ENCODE data around the gene SLC39A9. TPM values are rescaled to one million over a fixed set of nuclear protein-coding genes. Genes with fewer than 3 reads are reported as not detected.
A peak's percentile ranks its signal among the peaks of the same experiment; 100 is the strongest.

SLC39A9 gene
- total RNA-seq, 1 experiment from 2014 or later, result 39.8 TPM

- no peaks in the 10 kb centered on the region for H3K9me3 ChIP-seq (ENCODE audit: control insufficient read depth, low read depth, low read length)
- H3T11ph ChIP-seq (ENCODE audit: low read length), result no peak overlapping the region
- H3K9ac ChIP-seq (ENCODE audit: extremely low read depth, insufficient read length, low read length), result no peak overlapping the region
- WGBS (ENCODE audit: extremely low coverage, insufficient read length, low lambda C conversion rate), result no CpG with 5 or more reads among the region's 5 CpGs
- no peak overlapping the region for H3K14ac ChIP-seq (ENCODE audit: insufficient read depth, low read length)
- no peak overlapping the region for H3K4ac ChIP-seq (ENCODE audit: low read depth, low read length)
- Mint-ChIP-seq H3K4me1 (peaks cover 9 to 13% of the 10 kb centered on the region in 2 experiments; a peak in 3 of 4 replicates), H3K9me3 (peaks cover 3 to 7% of the 10 kb centered on the region in 2 experiments; a peak in 3 of 5 replicates), H3K27me3 (ENCODE audit: low read depth) (peaks cover 74% of the 10 kb centered on the region), H3K4me3 (peak overlapping the region in 1 of 2 experiments; percentile 32; a peak in 1 of 5 replicates), H3K36me3 (ENCODE audit: insufficient read depth in 1 of 3, low read depth in 3 of 3) (peaks cover 0 to 6% (median 5%) of the 10 kb centered on the region in 3 experiments; a peak in 3 of 7 replicates), H3K27ac (no peak overlapping the region)
- H3K27me3 ChIP-seq (ENCODE audit: insufficient read depth, low read length), result peaks cover 33% of the 10 kb centered on the region; the same call in 1 of the 2 replicates
- H3K23me2 ChIP-seq (ENCODE audit: insufficient read length, low read depth, low read length, poor library complexity, severe bottlenecking), result peaks cover 13% of the 10 kb centered on the region
- H3K79me1 ChIP-seq (ENCODE audit: insufficient read depth, low read depth, low read length, poor library complexity, severe bottlenecking), result no peaks in the 10 kb centered on the region
- H2AFZ ChIP-seq (ENCODE audit: low read length), result no peak overlapping the region
- no peak overlapping the region for H4K8ac ChIP-seq (replicated peaks; ENCODE audit: insufficient read length, low read depth, low read length)
- H3K79me2 ChIP-seq (ENCODE audit: insufficient read depth, low read length), result no peaks in the 10 kb centered on the region
- no peak overlapping the region for H3K56ac ChIP-seq (ENCODE audit: insufficient read length, low read depth, low read length)
- H4K91ac ChIP-seq (ENCODE audit: insufficient read length, low read depth, low read length), result no peak overlapping the region
- H2BK15ac ChIP-seq (ENCODE audit: low read depth, low read length), result no peak overlapping the region
- H2AK5ac ChIP-seq (ENCODE audit: insufficient read length, low read length), result no peak overlapping the region
- H4K20me1 ChIP-seq (ENCODE audit: control insufficient read depth, insufficient read depth, insufficient read length), result no peaks in the 10 kb centered on the region
- H2BK120ac ChIP-seq (ENCODE audit: low read depth, low read length, poor library complexity, severe bottlenecking), result no peak overlapping the region
- no peak overlapping the region for H4K5ac ChIP-seq (ENCODE audit: insufficient read length, low read depth, low read length)
- no peak overlapping the region for H2BK12ac ChIP-seq (ENCODE audit: insufficient read length, low read depth, low read length)
- no peaks in the 10 kb centered on the region for H3K4me1 ChIP-seq (ENCODE audit: insufficient read depth, low read length)
- no peak overlapping the region for H3K4me2 ChIP-seq (ENCODE audit: insufficient read depth, insufficient read length, low read length)
- H3K23ac ChIP-seq (ENCODE audit: insufficient read length, low read depth, low read length), result no peak overlapping the region
- H2BK5ac ChIP-seq (ENCODE audit: insufficient read length, low read length), result no peak overlapping the region
- H2BK20ac ChIP-seq (ENCODE audit: low read depth, low read length, poor library complexity, severe bottlenecking), result no peak overlapping the region
- H3K18ac ChIP-seq (ENCODE audit: insufficient read length, low read depth, low read length), result no peak overlapping the region
- no peak for TF ChIP-seq CTCF (conservative IDR thresholded peaks at IDR 0.05)
- no peak for DNase-seq
- no peak overlapping the region for H3K27ac ChIP-seq (ENCODE audit: insufficient read length, low read depth, low read length)
These were observed 83.5 kb downstream of the SLC39A9 start for GRCh38 chr14:69481815-69482568.
